K562 (cell line): ENCODE data around the gene TFE3. TPM values are rescaled to one million over a fixed set of nuclear protein-coding genes. Genes with fewer than 3 reads are reported as not detected.

ENCODE experiments used
- BRF1 ChIP-seq: IDR thresholded peaks from 3 replicates; pipeline ENCODE4 v1.6.1; 2011; ENCODE audit warnings: borderline replicate concordance, mild to moderate bottlenecking; ENCODE audit not compliant: insufficient read length; ENCODE audit errors: extremely low read depth
- CUX1 ChIP-seq: fragments of 200-800 bp; sonication (Bioruptor generic); IDR thresholded peaks from 2 replicates; pipeline ENCODE4 v1.6.1; 2016; ENCODE audit warnings: missing genetic modification characterization, missing compliant biosample characterization
- ERF ChIP-seq: fragments of 450-650 bp; formaldehyde crosslinking; IDR thresholded peaks from 2 replicates; pipeline ENCODE4 v1.4.0; 2020; ENCODE audit warnings: mild to moderate bottlenecking, mixed read lengths
- HDAC3 ChIP-seq: fragments of 450-650 bp; IDR thresholded peaks from 2 replicates; pipeline ENCODE4 v1.6.1; 2018; ENCODE audit warnings: borderline replicate concordance, mild to moderate bottlenecking, moderate library complexity; ENCODE audit not compliant: partially characterized antibody
- HNRNPUL1 ChIP-seq: fragments of 200-400 bp; formaldehyde crosslinking; IDR thresholded peaks from 2 replicates; pipeline ENCODE4 v1.6.1; 2017; ENCODE audit warnings: low read length
- MEF2A ChIP-seq: IDR thresholded peaks from 2 replicates; pipeline ENCODE4 v1.6.1; 2011; ENCODE audit warnings: low read depth, mild to moderate bottlenecking, low read length, moderate library complexity; ENCODE audit not compliant: control insufficient read depth
- MIER1 ChIP-seq: fragments of 450-650 bp; IDR thresholded peaks from 2 replicates; pipeline ENCODE4 v1.6.1; 2016; ENCODE audit warnings: antibody characterized with exemption, mild to moderate bottlenecking, low read depth
- PURB ChIP-seq: sonication (generic); formaldehyde crosslinking; IDR thresholded peaks from 2 replicates; pipeline ENCODE4 v1.9.0; 2021; ENCODE audit warnings: low read depth, mild to moderate bottlenecking, missing genetic modification reagents
- SMAD3 ChIP-seq: fragments of 450-650 bp; formaldehyde crosslinking; conservative IDR thresholded peaks from 2 replicates; pipeline ENCODE4 v1.4.0; 2020; ENCODE audit warnings: mild to moderate bottlenecking
- SOX6 ChIP-seq: fragments of 450-650 bp; IDR thresholded peaks from 2 replicates; pipeline ENCODE4 v1.6.1; 2014; ENCODE audit warnings: mild to moderate bottlenecking
- ZNF121 ChIP-seq: sonication (generic); formaldehyde crosslinking; conservative IDR thresholded peaks from 2 replicates; pipeline ENCODE4 v1.8.0; 2022; ENCODE audit warnings: missing genetic modification reagents
- ZNF311 ChIP-seq: fragments of 250-450 bp; sonication (Bioruptor Pico); IDR thresholded peaks from 2 replicates; pipeline ENCODE4 v1.4.0; 2020; ENCODE audit warnings: mild to moderate bottlenecking, moderate library complexity
- polyA plus RNA-seq, 8 experiments: library from polyadenylated mRNA; depleted of rRNA in 4 of 8; stranded (reverse) in 5 of 8; unstranded in 3 of 8; fragments of >200 nt; fragmentation: Nextera tagmentation in 2 of 8; fragmentation: Illumina TruSeq in 1 of 8; extraction: Ambion mirVana in 2 of 8; extraction: Trizol in 1 of 8; gene quantifications; 2 replicates each; pipeline versions ENCODE4 v1.2.1 to v1.2.3, GENCODE V29; 2011 to 2014; ENCODE audit warnings: inconsistent platforms in 1 of 8, missing spikeins in 1 of 8
- total RNA-seq, 7 experiments: library from RNA; depleted of rRNA in 6 of 7; stranded (reverse); fragments of >200 nt in 6 of 7; fragmentation: Illumina TruSeq in 2 of 7; extraction: Trizol in 2 of 7; gene quantifications; 2 replicates each; pipeline versions ENCODE4 v1.2.1 to v1.2.3, GENCODE V29; 2011 to 2021; ENCODE audit warnings: low replicate concordance in 1 of 7
- TF ChIP-seq, protein P1 (sequence below): sonication (generic); formaldehyde crosslinking; IDR thresholded peaks from 2 replicates; pipeline ENCODE4 v1.8.0; 2023; ENCODE audit warnings: mild to moderate bottlenecking, missing genetic modification reagents
- TF ChIP-seq, protein P2 (sequence below): sonication (generic); formaldehyde crosslinking; IDR thresholded peaks from 2 replicates; pipeline ENCODE4 v1.8.1; 2023; ENCODE audit warnings: mild to moderate bottlenecking, missing genetic modification reagents

The TFE3 gene
- total and polyA plus RNA-seq, 9 of the 15 experiments (the other 6 are each of a cell fraction or from before 2014, with no cell fraction given), result 1.9 to 20.3 (median 11.9) TPM

GRCh38 chrX:49039598-49040375 lies 3.4 kb downstream of the TFE3 start (continued):
- TF ChIP-seq SOX6, result peak; percentile 37; the same call in 1 of the 2 replicates
- no peak for TF ChIP-seq CUX1
- TF ChIP-seq, protein P1, sequence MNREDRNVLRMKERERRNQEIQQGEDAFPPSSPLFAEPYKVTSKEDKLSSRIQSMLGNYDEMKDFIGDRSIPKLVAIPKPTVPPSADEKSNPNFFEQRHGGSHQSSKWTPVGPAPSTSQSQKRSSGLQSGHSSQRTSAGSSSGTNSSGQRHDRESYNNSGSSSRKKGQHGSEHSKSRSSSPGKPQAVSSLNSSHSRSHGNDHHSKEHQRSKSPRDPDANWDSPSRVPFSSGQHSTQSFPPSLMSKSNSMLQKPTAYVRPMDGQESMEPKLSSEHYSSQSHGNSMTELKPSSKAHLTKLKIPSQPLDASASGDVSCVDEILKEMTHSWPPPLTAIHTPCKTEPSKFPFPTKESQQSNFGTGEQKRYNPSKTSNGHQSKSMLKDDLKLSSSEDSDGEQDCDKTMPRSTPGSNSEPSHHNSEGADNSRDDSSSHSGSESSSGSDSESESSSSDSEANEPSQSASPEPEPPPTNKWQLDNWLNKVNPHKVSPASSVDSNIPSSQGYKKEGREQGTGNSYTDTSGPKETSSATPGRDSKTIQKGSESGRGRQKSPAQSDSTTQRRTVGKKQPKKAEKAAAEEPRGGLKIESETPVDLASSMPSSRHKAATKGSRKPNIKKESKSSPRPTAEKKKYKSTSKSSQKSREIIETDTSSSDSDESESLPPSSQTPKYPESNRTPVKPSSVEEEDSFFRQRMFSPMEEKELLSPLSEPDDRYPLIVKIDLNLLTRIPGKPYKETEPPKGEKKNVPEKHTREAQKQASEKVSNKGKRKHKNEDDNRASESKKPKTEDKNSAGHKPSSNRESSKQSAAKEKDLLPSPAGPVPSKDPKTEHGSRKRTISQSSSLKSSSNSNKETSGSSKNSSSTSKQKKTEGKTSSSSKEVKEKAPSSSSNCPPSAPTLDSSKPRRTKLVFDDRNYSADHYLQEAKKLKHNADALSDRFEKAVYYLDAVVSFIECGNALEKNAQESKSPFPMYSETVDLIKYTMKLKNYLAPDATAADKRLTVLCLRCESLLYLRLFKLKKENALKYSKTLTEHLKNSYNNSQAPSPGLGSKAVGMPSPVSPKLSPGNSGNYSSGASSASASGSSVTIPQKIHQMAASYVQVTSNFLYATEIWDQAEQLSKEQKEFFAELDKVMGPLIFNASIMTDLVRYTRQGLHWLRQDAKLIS, result 0 out of 2 replicates have a peak, but pooled peaks have one; percentile 30
- TF ChIP-seq ZNF121, result no peak
- TF ChIP-seq HDAC3, result peak; percentile 32
- no peak for TF ChIP-seq PURB (CRISPR knock-in tag)
- no peak for TF ChIP-seq MEF2A
- no peak for TF ChIP-seq ERF (CRISPR knock-in tag)
- TF ChIP-seq, protein P2, sequence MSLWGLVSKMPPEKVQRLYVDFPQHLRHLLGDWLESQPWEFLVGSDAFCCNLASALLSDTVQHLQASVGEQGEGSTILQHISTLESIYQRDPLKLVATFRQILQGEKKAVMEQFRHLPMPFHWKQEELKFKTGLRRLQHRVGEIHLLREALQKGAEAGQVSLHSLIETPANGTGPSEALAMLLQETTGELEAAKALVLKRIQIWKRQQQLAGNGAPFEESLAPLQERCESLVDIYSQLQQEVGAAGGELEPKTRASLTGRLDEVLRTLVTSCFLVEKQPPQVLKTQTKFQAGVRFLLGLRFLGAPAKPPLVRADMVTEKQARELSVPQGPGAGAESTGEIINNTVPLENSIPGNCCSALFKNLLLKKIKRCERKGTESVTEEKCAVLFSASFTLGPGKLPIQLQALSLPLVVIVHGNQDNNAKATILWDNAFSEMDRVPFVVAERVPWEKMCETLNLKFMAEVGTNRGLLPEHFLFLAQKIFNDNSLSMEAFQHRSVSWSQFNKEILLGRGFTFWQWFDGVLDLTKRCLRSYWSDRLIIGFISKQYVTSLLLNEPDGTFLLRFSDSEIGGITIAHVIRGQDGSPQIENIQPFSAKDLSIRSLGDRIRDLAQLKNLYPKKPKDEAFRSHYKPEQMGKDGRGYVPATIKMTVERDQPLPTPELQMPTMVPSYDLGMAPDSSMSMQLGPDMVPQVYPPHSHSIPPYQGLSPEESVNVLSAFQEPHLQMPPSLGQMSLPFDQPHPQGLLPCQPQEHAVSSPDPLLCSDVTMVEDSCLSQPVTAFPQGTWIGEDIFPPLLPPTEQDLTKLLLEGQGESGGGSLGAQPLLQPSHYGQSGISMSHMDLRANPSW, result no peak
- TF ChIP-seq HNRNPUL1, result no peak
- TF ChIP-seq BRF1, result no peak
- no peak for TF ChIP-seq ZNF311 (CRISPR knock-in tag)
- no peak for TF ChIP-seq SMAD3
- no peak for TF ChIP-seq MIER1
